Measurements from ENCODE around the gene RIF1.
"Not testable (repeated sequence)": the region's sequence is repeated elsewhere in the genome, so short reads cannot be mapped to it uniquely, and the experiment has no call there.

Gene RIF1

DNA sequence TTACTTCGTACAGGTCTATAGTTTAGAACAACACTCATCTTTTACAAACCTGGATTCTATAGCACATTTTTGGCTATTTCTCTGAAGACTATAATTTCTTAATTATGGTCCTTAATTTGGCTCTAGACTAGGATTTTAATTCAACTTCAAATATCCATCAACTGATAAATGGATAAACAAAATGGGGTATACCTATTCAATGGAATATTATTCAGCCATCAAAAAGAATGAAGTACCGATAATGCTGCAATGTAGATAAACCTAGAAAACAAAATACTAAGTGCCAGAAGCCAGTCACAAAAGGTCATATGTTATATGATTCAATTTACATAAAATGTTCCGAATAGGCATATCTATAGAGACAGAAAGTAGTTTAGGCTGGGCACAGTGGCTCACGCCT is 15.2 kb upstream of the RIF1 start:
- H3K4me3 ChIP-seq (ENCODE audit: low read length), result no peak overlapping the region
- no peaks in the 10 kb centered on the region for H3K27me3 ChIP-seq (ENCODE audit: insufficient read depth, low read length)
- no peaks in the 10 kb centered on the region for H3K36me3 ChIP-seq (ENCODE audit: insufficient read depth, low read depth, low read length)
- no peaks in the 10 kb centered on the region for H3K4me1 ChIP-seq (ENCODE audit: insufficient read depth, low read length)
- H3K9me3 ChIP-seq (ENCODE audit: insufficient read depth, low read depth, low read length), result no peaks in the 10 kb centered on the region
- no peak overlapping the region for H3K27ac ChIP-seq (ENCODE audit: low read length)
- H3K9ac ChIP-seq (ENCODE audit: low read depth, low read length), result no peak overlapping the region

DNA sequence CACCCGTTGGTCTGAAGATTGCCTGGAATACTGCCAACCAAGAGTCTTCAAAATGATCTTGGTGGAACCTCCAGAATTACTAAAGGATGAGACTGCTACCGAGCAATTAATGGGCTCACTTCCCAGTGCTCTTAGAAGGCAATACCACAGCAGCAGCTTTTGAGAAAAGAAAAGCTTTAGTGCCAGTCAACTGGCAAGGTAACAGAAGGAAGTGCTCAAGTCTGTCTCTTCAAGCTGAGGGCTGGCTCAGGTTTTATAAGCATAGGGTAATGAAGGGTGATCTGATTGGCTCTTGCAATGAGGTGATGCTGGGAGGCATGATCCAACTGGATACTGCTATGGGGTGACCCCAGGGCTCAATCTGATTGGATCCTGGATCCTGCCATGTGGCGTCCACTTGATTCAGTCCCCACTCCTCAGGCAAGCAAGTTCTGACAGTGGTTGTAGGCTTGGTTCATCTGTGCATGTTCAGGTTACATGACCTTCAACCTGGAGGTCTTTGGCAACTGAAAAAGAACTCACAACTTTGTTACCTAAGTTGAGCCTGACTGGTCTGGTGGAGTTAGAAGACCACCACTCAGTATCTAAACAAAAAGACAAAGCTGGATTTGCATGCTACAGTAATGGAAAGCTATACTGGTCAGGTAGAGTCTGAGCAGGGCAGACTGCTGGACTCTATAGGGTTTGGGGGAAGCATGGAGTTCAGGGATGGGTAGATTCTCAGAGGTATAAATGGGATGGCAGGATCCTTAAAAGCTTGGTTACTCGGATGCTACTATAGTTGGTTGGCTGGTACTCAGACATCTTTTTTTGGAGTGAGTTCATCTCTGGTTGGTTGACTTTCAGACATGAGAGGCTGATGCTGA is 14.0 kb upstream of the RIF1 start:
- H3K9me3 ChIP-seq (ENCODE audit: insufficient read depth, low read depth, low read length), result no peaks in the 10 kb centered on the region
- no peaks in the 10 kb centered on the region for H3K4me1 ChIP-seq (ENCODE audit: insufficient read depth, low read length)
- no peaks in the 10 kb centered on the region for H3K36me3 ChIP-seq (ENCODE audit: insufficient read depth, low read depth, low read length)
- H3K4me3 ChIP-seq (ENCODE audit: low read length), result no peak overlapping the region
- no peak overlapping the region for H3K9ac ChIP-seq (ENCODE audit: low read depth, low read length)
- no peaks in the 10 kb centered on the region for H3K27me3 ChIP-seq (ENCODE audit: insufficient read depth, low read length)
- H3K27ac ChIP-seq (ENCODE audit: low read length), result no peak overlapping the region

DNA sequence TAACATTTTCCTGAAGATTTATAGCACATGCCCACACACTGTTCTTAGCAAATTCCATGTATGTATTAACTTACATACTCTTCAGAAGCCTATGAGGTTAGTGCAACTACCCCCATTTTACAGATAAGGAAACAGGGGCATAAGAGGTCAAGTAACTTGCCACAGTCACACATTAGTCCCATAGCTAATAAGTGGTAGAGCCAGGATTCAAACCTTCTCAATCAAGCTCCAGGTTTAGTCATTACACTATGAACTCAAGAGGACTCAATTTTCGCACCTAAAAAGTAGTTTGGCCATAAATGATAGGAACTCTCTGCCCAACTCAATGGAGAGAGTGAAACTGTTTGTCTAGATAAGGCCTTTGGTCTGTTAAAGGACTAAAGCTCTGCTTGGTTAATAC is 9.7 kb upstream of the RIF1 start:
- Histone ChIP-seq H3K36me3 (ENCODE audit: insufficient read depth, low read depth, low read length) (no peaks in the 10 kb centered on the region), H3K9ac (ENCODE audit: low read depth, low read length) (no peak overlapping the region), H3K27ac (ENCODE audit: low read length) (no peak overlapping the region), H3K27me3 (ENCODE audit: insufficient read depth, low read length) (no peaks in the 10 kb centered on the region), H3K9me3 (ENCODE audit: insufficient read depth, low read depth, low read length) (no peaks in the 10 kb centered on the region), H3K4me1 (ENCODE audit: insufficient read depth, low read length) (no peaks in the 10 kb centered on the region), H3K4me3 (ENCODE audit: low read length) (no peak overlapping the region)

DNA sequence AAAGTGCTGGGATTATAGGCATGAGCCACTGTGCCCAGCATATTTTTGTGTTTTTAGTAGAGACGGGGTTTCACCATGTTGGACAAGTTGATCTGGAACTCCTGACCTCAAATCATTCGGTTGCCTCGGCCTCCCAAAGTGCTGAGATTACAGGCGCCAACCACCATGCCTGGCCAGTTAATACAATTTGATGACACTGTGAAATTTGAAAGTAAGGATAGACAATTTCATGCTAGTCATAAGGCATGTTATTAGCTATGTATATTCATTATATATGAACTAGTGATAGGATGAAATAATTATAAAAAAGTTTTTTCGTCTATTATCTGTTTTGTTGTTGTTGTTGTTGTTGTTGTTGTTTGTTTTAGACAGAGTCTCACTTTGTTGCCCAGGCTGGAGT is 8.6 kb upstream of the RIF1 start:
- H3K9ac ChIP-seq (ENCODE audit: low read depth, low read length), result no peak overlapping the region
- no peaks in the 10 kb centered on the region for H3K4me1 ChIP-seq (ENCODE audit: insufficient read depth, low read length)
- no peak overlapping the region for H3K27ac ChIP-seq (ENCODE audit: low read length)
- H3K27me3 ChIP-seq (ENCODE audit: insufficient read depth, low read length), result no peaks in the 10 kb centered on the region
- no peak overlapping the region for H3K4me3 ChIP-seq (ENCODE audit: low read length)
- H3K9me3 ChIP-seq (ENCODE audit: insufficient read depth, low read depth, low read length), result no peaks in the 10 kb centered on the region
- H3K36me3 ChIP-seq (ENCODE audit: insufficient read depth, low read depth, low read length), result no peaks in the 10 kb centered on the region

DNA sequence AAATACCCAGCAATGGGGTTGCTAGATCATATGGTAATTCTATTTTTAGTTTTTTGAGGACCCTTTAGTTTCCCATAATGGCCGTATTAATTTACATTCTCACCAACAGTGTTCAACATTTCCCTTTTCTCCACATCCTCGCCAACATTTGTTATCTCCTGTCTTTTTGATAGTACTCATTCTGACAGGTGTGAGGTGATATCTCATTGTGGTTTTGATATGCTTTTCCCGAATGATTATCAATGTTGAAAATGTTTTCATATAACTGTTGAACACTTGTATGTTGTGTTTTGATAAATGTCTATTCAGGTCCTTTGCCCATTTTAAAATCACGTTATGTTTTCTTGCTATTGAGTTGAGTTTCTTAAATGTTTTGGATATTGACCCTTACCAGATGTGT is 5.8 kb upstream of the RIF1 start:
- Histone ChIP-seq H3K27me3 (ENCODE audit: insufficient read depth, low read length) (no peaks in the 10 kb centered on the region), H3K36me3 (ENCODE audit: insufficient read depth, low read depth, low read length) (no peaks in the 10 kb centered on the region), H3K4me1 (ENCODE audit: insufficient read depth, low read length) (peaks cover under 1% of the 10 kb centered on the region; the same call in 1 of the 2 replicates), H3K4me3 (ENCODE audit: low read length) (no peak overlapping the region), H3K27ac (ENCODE audit: low read length) (no peak overlapping the region), H3K9me3 (ENCODE audit: insufficient read depth, low read depth, low read length) (no peaks in the 10 kb centered on the region), H3K9ac (ENCODE audit: low read depth, low read length) (no peak overlapping the region)

DNA sequence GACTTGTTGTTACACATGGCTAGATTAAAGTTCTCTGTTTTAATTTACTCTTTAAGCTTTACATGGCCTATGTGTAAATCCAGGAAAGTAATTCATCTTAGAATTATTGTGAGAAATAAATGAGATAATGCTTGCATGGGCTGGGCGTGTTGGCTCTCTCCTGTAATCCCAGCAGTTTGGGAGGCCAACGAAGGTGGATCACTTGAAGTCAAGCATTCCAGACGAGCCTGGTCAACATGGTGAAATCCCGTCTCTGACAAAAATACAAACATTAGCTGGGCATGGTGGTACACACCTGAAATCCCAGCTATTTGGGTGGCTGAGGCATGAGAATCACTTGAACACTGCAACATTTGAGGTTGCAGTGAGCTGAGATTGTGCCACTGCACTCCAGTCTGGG is 4.3 kb upstream of the RIF1 start:
- Histone ChIP-seq H3K27ac (ENCODE audit: low read length) (no peak overlapping the region), H3K9ac (ENCODE audit: low read depth, low read length) (no peak overlapping the region), H3K36me3 (ENCODE audit: insufficient read depth, low read depth, low read length) (no peaks in the 10 kb centered on the region), H3K9me3 (ENCODE audit: insufficient read depth, low read depth, low read length) (no peaks in the 10 kb centered on the region), H3K27me3 (ENCODE audit: insufficient read depth, low read length) (no peaks in the 10 kb centered on the region), H3K4me1 (ENCODE audit: insufficient read depth, low read length) (peaks cover 2% of the 10 kb centered on the region; the same call in 1 of the 2 replicates), H3K4me3 (ENCODE audit: low read length) (no peak overlapping the region)

DNA sequence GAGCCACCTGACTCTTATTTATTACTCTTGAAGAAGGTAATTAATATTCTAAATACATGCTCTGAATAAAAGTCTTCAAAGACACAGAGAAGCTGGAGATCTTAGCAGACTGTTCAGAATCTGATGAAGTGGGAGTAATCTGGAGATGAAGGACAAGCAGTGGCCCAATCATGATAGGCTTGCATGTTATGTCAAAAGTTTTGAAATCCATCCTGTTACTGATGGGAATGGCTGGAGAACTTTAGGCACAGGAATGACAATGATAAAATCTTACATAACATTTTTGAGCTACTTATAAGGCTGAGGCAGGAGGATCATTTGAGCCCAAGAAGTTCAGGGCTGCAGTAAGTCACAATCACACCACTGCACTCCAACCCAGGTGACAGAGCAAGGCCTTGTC is 2.4 kb upstream of the RIF1 start:
- Histone ChIP-seq H3K9ac (ENCODE audit: low read depth, low read length) (no peak overlapping the region), H3K27ac (ENCODE audit: low read length) (no peak overlapping the region), H3K4me3 (ENCODE audit: low read length) (no peak overlapping the region), H3K9me3 (ENCODE audit: insufficient read depth, low read depth, low read length) (no peaks in the 10 kb centered on the region), H3K36me3 (ENCODE audit: insufficient read depth, low read depth, low read length) (peaks cover 9% of the 10 kb centered on the region), H3K27me3 (ENCODE audit: insufficient read depth, low read length) (no peaks in the 10 kb centered on the region), H3K4me1 (ENCODE audit: insufficient read depth, low read length) (peaks cover 6% of the 10 kb centered on the region; the same call in 1 of the 2 replicates)

DNA sequence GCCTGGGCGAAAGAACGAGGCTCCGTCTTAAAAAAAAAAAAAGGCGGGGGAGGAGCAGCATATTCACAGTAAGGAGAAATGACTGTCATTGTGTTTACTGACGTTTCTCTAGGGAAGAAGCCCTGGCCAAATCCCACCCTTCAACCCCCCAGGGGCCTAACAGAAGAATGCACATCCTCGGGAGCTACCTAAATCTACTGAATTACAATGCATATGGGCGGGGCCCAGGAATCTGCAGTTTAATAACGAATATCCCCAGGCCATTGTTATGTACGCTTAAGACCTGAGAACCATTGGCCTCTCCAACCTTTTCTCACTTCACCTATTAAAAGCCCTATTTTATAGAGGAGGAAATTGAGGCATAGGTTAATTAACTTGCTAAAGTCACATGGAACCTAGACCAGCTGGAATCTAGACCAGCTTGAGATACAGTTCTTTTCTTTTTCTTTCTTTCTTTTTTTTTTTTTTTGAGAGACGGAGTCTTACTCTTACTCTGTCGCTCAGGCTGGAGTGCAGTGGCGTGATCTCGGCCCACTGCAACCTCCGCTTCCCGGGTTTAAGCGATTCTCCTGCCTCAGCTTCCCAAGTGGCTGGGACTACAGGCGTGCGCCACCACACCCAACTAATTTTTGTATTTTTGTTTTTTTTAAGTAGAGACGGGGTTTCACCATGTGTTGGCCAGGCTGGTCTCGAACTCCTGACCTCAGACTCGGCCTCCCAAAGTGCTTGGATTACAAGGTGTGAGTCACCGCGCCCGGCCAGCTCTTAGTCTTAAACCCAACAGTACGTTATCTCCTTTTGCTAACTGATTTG is 708 bp upstream of the RIF1 start:
- H3K27me3 ChIP-seq (ENCODE audit: insufficient read depth, low read length), result no peaks in the 10 kb centered on the region
- H3K4me1 ChIP-seq (ENCODE audit: insufficient read depth, low read length), result peaks cover 6% of the 10 kb centered on the region
- H3K9ac ChIP-seq (ENCODE audit: low read depth, low read length), result peak overlapping the region; percentile 99; the same call in 1 of the 2 replicates
- peaks cover 27% of the 10 kb centered on the region for H3K36me3 ChIP-seq (ENCODE audit: insufficient read depth, low read depth, low read length)
- H3K27ac ChIP-seq (ENCODE audit: low read length), result peak overlapping the region; percentile 77
- peak overlapping the region; percentile 91; the same call in 1 of the 2 replicates for H3K4me3 ChIP-seq (ENCODE audit: low read length)
- H3K9me3 ChIP-seq (ENCODE audit: insufficient read depth, low read depth, low read length), result no peaks in the 10 kb centered on the region

DNA sequence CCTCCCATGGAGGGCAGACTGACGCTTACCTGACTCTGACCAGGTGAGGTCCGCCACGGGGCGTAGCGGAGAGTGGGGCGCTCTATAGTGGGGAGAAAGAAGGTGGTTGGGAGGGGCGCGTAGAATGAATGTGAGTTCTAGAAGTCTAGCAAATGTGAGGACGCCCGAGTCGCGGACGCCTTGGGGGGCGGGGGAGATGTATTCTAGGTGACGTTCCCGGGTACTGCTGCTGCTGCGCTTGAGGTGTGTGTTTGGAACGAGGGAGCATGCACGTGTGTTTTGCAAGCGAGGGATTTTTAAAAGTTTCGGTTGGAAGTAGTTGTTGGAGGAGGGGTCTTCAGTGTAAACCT is 758 bp downstream of the RIF1 start:
- Histone ChIP-seq H3K9me3 (ENCODE audit: insufficient read depth, low read depth, low read length) (no peaks in the 10 kb centered on the region), H3K36me3 (ENCODE audit: insufficient read depth, low read depth, low read length) (peaks cover 40% of the 10 kb centered on the region)

DNA sequence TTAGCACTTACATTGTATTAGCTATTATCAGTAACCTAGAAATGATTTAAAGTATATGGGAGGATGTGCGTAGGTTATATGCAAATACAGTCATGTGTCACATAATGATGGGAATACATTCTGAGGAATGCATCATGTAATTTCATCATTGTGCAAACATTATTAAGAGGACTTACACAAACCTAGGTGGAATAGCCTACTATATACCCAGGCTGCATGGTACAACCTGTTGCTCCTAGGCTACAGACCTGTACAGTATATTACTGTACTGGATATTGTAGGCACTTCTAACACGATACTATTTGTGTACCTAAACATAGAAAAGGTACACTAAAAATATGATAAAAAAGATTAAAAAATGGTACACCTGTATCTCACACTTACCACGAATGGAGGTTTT is 7.9 kb downstream of the RIF1 start:
- Histone ChIP-seq H3K4me3 (ENCODE audit: low read length) (no peak overlapping the region), H3K27me3 (ENCODE audit: insufficient read depth, low read length) (no peaks in the 10 kb centered on the region), H3K36me3 (ENCODE audit: insufficient read depth, low read depth, low read length) (peaks cover 99% of the 10 kb centered on the region)

More for the DNA sequence above, 758 bp downstream of the RIF1 start:
- Histone ChIP-seq H3K27me3 (ENCODE audit: insufficient read depth, low read length) (no peaks in the 10 kb centered on the region), H3K4me3 (ENCODE audit: low read length) (peak overlapping the region; percentile 91), H3K4me1 (ENCODE audit: insufficient read depth, low read length) (peaks cover 6% of the 10 kb centered on the region), H3K9ac (ENCODE audit: low read depth, low read length) (peak overlapping the region; percentile 99), H3K27ac (ENCODE audit: low read length) (peak overlapping the region; percentile 59)

DNA sequence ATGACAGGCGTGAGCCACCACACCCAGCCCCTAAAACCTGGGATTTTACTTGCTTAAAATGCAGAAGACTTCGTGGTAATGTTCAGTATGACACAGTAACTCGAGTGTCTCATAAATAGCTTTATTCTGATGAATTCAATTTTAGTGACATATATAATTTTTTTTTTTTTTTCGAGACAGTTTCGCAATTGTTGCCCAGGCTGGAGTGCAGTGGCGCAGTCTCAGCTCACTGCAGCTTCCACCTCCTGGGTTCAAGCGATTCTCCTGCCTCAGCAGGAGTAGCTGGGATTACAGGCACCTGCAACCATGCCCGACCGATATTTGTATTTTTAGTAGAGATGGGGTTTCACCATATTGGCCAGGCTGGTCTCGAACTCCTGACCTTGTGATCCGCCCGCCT is 12.0 kb downstream of the RIF1 start:
- H3K36me3 ChIP-seq (ENCODE audit: insufficient read depth, low read depth, low read length), result peaks cover 100% of the 10 kb centered on the region
- H3K4me3 ChIP-seq (ENCODE audit: low read length); H3K9me3 ChIP-seq (ENCODE audit: insufficient read depth, low read depth, low read length); H3K4me1 ChIP-seq (ENCODE audit: insufficient read depth, low read length); H3K9ac ChIP-seq (ENCODE audit: low read depth, low read length); H3K27ac ChIP-seq (ENCODE audit: low read length); H3K27me3 ChIP-seq (ENCODE audit: insufficient read depth, low read length): not testable (repeated sequence)

More for the DNA sequence above, 7.9 kb downstream of the RIF1 start:
- H3K9ac ChIP-seq (ENCODE audit: low read depth, low read length), result no peak overlapping the region
- no peaks in the 10 kb centered on the region; the same call in 1 of the 2 replicates for H3K4me1 ChIP-seq (ENCODE audit: insufficient read depth, low read length)
- H3K9me3 ChIP-seq (ENCODE audit: insufficient read depth, low read depth, low read length), result no peaks in the 10 kb centered on the region
- no peak overlapping the region for H3K27ac ChIP-seq (ENCODE audit: low read length)
